ENCODE results near the gene EHMT1. TPM values are rescaled to one million over a fixed set of nuclear protein-coding genes. Genes with fewer than 3 reads are reported as not detected.

Gene EHMT1
- total and polyA plus RNA-seq, 9 of the 15 experiments (the other 6 are each of a cell fraction or from before 2014, with no cell fraction given), result 2.2 to 76.0 (median 36.4) TPM

DNA sequence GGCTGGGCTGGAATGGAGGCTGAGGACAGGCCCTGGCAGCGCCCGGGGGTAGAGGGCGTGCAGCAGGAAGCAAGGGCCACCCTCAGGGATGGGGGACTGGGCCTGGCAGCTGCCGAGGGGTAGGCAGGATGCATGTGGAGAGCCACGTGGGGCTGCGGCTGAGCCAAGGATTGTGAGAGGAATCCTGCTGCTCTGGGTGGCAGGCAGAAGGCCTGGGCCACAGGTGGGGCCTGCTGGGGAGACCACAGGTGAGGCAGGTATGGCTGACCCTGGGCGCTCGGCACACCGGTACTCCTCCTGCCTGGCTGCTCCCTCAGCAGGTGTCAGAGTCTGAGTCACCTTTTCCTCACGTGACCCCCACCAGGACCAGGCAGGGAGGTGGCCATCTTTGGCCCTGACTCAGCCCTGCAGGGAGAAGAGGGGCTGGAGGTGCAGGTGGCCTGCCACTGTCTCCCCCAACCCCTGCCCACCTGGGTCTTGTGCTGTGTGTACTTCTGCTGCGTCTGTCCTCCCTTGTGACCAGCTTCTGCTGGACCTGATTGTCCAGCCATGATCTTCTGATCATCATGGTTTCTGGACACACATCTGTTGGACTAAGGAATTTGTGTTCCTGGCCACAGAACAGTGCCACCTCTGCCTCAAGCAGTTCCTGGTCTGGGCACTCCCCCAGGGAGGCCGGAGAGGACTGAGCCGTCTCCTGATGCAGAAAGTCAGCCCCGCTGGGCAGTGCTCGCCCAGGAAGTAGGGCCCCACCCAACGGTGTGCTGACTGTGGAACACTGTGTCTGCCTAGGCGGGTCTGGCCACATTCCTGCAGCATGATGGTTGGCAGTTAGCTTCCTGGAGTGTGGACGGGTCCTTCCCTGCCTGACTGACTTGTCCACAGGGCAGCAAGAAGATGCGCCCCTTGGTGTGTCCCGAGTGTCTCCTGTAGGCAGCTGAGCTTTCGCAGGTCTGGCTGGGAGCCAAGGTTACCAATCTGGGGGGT lies 6.9 kb upstream of the EHMT1 start (continued):
- TF ChIP-seq BRF1 (IDR thresholded peaks at IDR 0.05; ENCODE audit: borderline replicate concordance, extremely low read depth, insufficient read length) (no peak), GABPB1 (CRISPR knock-in tag; IDR thresholded peaks at IDR 0.05) (no peak), NELFE (IDR thresholded peaks at IDR 0.05; ENCODE audit: insufficient read depth, insufficient read length) (no peak), BRCA1 (IDR thresholded peaks at IDR 0.05) (no peak), BRCA1 (CRISPR knock-in tag; IDR thresholded peaks at IDR 0.05) (no peak), SIN3B (IDR thresholded peaks at IDR 0.05; ENCODE audit: low read depth) (no peak), CEBPG (CRISPR knock-in tag; IDR thresholded peaks at IDR 0.05) (no peak), CEBPG (tag; conservative IDR thresholded peaks at IDR 0.05 in 1 of 2, IDR thresholded peaks at IDR 0.05 in 1 of 2) (no peak), RBM15 (IDR thresholded peaks at IDR 0.05; ENCODE audit: insufficient read depth, low read length) (no peak), ZNF174 (CRISPR knock-in tag; IDR thresholded peaks at IDR 0.05) (no peak), ZNF778 (CRISPR knock-in tag; IDR thresholded peaks at IDR 0.05) (no peak), ARNT (IDR thresholded peaks at IDR 0.05) (no peak)
- TF ChIP-seq, protein P1, sequence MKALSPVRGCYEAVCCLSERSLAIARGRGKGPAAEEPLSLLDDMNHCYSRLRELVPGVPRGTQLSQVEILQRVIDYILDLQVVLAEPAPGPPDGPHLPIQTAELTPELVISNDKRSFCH (CRISPR knock-in tag; IDR thresholded peaks at IDR 0.05), result no peak
- TF ChIP-seq, protein P1 (tag; IDR thresholded peaks at IDR 0.05), result no peak
- TF ChIP-seq, protein P2, sequence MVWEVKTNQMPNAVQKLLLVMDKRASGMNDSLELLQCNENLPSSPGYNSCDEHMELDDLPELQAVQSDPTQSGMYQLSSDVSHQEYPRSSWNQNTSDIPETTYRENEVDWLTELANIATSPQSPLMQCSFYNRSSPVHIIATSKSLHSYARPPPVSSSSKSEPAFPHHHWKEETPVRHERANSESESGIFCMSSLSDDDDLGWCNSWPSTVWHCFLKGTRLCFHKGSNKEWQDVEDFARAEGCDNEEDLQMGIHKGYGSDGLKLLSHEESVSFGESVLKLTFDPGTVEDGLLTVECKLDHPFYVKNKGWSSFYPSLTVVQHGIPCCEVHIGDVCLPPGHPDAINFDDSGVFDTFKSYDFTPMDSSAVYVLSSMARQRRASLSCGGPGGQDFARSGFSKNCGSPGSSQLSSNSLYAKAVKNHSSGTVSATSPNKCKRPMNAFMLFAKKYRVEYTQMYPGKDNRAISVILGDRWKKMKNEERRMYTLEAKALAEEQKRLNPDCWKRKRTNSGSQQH (CRISPR knock-in tag; IDR thresholded peaks at IDR 0.05), result no peak
- TF ChIP-seq, protein P3, sequence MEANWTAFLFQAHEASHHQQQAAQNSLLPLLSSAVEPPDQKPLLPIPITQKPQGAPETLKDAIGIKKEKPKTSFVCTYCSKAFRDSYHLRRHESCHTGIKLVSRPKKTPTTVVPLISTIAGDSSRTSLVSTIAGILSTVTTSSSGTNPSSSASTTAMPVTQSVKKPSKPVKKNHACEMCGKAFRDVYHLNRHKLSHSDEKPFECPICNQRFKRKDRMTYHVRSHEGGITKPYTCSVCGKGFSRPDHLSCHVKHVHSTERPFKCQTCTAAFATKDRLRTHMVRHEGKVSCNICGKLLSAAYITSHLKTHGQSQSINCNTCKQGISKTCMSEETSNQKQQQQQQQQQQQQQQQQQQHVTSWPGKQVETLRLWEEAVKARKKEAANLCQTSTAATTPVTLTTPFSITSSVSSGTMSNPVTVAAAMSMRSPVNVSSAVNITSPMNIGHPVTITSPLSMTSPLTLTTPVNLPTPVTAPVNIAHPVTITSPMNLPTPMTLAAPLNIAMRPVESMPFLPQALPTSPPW (CRISPR knock-in tag; IDR thresholded peaks at IDR 0.05), result no peak
- TF ChIP-seq, protein P4, sequence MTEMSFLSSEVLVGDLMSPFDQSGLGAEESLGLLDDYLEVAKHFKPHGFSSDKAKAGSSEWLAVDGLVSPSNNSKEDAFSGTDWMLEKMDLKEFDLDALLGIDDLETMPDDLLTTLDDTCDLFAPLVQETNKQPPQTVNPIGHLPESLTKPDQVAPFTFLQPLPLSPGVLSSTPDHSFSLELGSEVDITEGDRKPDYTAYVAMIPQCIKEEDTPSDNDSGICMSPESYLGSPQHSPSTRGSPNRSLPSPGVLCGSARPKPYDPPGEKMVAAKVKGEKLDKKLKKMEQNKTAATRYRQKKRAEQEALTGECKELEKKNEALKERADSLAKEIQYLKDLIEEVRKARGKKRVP (CRISPR knock-in tag; IDR thresholded peaks at IDR 0.05), result no peak
- TF ChIP-seq, protein P5, sequence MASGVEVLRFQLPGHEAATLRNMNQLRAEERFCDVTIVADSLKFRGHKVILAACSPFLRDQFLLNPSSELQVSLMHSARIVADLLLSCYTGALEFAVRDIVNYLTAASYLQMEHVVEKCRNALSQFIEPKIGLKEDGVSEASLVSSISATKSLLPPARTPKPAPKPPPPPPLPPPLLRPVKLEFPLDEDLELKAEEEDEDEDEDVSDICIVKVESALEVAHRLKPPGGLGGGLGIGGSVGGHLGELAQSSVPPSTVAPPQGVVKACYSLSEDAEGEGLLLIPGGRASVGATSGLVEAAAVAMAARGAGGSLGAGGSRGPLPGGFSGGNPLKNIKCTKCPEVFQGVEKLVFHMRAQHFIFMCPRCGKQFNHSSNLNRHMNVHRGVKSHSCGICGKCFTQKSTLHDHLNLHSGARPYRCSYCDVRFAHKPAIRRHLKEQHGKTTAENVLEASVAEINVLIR (CRISPR knock-in tag; IDR thresholded peaks at IDR 0.05), result no peak
- TF ChIP-seq, protein P6, sequence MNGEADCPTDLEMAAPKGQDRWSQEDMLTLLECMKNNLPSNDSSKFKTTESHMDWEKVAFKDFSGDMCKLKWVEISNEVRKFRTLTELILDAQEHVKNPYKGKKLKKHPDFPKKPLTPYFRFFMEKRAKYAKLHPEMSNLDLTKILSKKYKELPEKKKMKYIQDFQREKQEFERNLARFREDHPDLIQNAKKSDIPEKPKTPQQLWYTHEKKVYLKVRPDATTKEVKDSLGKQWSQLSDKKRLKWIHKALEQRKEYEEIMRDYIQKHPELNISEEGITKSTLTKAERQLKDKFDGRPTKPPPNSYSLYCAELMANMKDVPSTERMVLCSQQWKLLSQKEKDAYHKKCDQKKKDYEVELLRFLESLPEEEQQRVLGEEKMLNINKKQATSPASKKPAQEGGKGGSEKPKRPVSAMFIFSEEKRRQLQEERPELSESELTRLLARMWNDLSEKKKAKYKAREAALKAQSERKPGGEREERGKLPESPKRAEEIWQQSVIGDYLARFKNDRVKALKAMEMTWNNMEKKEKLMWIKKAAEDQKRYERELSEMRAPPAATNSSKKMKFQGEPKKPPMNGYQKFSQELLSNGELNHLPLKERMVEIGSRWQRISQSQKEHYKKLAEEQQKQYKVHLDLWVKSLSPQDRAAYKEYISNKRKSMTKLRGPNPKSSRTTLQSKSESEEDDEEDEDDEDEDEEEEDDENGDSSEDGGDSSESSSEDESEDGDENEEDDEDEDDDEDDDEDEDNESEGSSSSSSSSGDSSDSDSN (IDR thresholded peaks at IDR 0.05; ENCODE audit: borderline replicate concordance in 1 of 2, low read depth in 2 of 2, low read length in 2 of 2), result no peak
